Measurements from ENCODE around the gene CHST12. TPM values are rescaled to one million over a fixed set of nuclear protein-coding genes. Genes with fewer than 3 reads are reported as not detected.

Gene CHST12
- total and polyA plus RNA-seq, 7 donors: 6.6 to 12.0 (median 8.2) TPM

- DNase-seq (no peak), ATAC-seq (peak in 2 of 4 donors; percentile 19 to 27)
- H3K27ac ChIP-seq: no peak overlapping the region
- H3K4me1 ChIP-seq: peaks cover 15% of the 10 kb centered on the region
- TF ChIP-seq, protein P1, sequence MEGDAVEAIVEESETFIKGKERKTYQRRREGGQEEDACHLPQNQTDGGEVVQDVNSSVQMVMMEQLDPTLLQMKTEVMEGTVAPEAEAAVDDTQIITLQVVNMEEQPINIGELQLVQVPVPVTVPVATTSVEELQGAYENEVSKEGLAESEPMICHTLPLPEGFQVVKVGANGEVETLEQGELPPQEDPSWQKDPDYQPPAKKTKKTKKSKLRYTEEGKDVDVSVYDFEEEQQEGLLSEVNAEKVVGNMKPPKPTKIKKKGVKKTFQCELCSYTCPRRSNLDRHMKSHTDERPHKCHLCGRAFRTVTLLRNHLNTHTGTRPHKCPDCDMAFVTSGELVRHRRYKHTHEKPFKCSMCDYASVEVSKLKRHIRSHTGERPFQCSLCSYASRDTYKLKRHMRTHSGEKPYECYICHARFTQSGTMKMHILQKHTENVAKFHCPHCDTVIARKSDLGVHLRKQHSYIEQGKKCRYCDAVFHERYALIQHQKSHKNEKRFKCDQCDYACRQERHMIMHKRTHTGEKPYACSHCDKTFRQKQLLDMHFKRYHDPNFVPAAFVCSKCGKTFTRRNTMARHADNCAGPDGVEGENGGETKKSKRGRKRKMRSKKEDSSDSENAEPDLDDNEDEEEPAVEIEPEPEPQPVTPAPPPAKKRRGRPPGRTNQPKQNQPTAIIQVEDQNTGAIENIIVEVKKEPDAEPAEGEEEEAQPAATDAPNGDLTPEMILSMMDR (IDR thresholded peaks at IDR 0.05): no peak
- peak overlapping the region; percentile 8 for H3K4me3 ChIP-seq
- intact Hi-C loops (cut with DNase I): loop anchor here in 1 of 2 donors (5.0 kb wide), 2 partner anchors 69 to 204 kb away; no protein-coding TSS in a partner anchor
- H3K27me3 ChIP-seq (ENCODE audit: insufficient read depth in 3 of 3, low read length in 2 of 3): peaks cover 0 to 54% (median 17%) of the 10 kb centered on the region in 3 donors
- H3K9me3 ChIP-seq: no peaks in the 10 kb centered on the region
- 15 to 45% (median 25%) methylated on average over 17 to 19 of the region's 19 CpGs for WGBS, 3 donors
- no peaks in the 10 kb centered on the region for H3K36me3 ChIP-seq (ENCODE audit: insufficient read depth in 1 of 2, low read depth in 1 of 2)
These were observed 75.4 kb downstream of the CHST12 start for GRCh38 chr7:2478800-2479199.

DNA sequence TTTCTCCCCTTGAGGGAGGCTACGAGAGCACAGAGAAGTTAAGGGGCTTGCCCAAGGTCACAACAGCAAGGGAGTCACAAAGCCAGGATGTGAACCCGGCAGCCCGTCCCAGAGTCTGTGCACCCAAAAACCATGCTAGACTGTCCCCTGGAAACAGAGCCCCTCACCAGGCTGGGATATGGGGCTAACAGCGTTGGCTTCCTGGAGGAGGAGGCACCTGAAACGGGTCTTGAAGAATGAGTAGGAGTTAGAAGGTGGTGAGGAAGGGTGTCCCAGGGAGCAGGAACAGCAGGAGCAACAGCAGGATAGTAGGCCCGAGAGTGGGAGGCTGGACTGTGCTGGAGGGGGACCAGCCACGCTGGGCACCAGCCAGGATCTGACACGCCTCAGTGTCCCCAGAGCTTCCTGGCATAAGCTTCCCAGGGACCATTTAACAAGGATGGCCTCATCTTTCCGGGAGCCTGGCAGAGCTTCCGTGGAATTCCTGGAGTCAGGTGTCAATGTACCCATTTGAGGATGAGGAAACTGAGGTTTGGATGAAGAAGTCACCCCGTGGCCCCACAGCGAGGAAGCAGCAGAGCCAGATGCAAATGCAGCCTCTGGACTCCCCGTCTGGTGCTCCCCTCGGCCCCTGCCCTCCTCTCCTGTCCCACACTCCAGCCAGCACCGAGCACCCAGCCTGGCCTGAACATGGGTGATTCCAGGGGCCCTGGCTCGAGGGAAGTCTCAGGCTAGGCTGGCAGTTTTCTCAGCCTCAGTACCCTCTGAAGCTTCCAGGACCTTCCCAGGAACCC, 76.1 kb downstream of the CHST12 start:
- Histone ChIP-seq H3K4me3 (no peak overlapping the region), H3K36me3 (ENCODE audit: insufficient read depth in 1 of 2, low read depth in 1 of 2) (no peaks in the 10 kb centered on the region), H3K27ac (no peak overlapping the region), H3K4me1 (peaks cover 15% of the 10 kb centered on the region), H3K27me3 (ENCODE audit: insufficient read depth in 3 of 3, low read length in 2 of 3) (peaks cover 0 to 58% (median 17%) of the 10 kb centered on the region in 3 donors), H3K9me3 (no peaks in the 10 kb centered on the region)
- TF ChIP-seq, protein P1 (IDR thresholded peaks at IDR 0.05): no peak
- DNase-seq (no peak), ATAC-seq (no peak)
- 46 to 63% (median 59%) methylated on average over 16 of the region's 16 CpGs for WGBS, 3 donors
- intact Hi-C loops (cut with DNase I): loop anchor here in 1 of 2 donors (5.0 kb wide), 2 partner anchors 68 to 203 kb away; no protein-coding TSS in a partner anchor

DNA sequence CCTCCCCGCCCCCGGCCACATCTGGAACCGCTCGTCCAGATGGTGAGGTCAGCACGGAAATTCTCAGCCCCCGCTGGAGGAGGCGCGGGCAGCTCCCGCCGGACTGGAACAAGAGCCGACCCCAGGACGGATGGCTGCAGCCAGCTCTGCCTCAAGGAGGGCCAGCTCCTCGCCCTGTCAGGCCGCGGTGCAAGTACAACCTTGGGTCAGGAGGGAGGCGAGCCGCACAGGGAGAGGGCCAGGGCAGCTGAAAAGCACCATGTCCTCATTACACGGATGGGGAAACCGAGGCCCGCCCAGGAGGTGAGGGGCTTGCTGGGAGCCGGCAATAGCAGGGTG, 76.6 kb downstream of the CHST12 start:
- intact Hi-C loops (cut with DNase I): no loop called here
- Histone ChIP-seq H3K4me1 (peaks cover 15% of the 10 kb centered on the region), H3K9me3 (no peaks in the 10 kb centered on the region), H3K27me3 (ENCODE audit: insufficient read depth in 3 of 3, low read length in 2 of 3) (peaks cover 0 to 58% (median 15%) of the 10 kb centered on the region in 3 donors), H3K27ac (no peak overlapping the region), H3K36me3 (ENCODE audit: insufficient read depth in 1 of 2, low read depth in 1 of 2) (no peaks in the 10 kb centered on the region), H3K4me3 (no peak overlapping the region)
- TF ChIP-seq, protein P1 (IDR thresholded peaks at IDR 0.05): no peak
- DNase-seq (no peak), ATAC-seq (no peak)
- WGBS, 3 donors: 30 to 42% (median 31%) methylated on average over 21 of the region's 21 CpGs

GRCh38 chr7:2481195-2481594, 77.8 kb downstream of the CHST12 start:
- intact Hi-C loops (cut with DNase I): no loop called here
- no peak for ATAC-seq
- Histone ChIP-seq H3K9me3 (no peaks in the 10 kb centered on the region), H3K4me1 (peaks cover 15% of the 10 kb centered on the region), H3K27ac (no peak overlapping the region), H3K4me3 (no peak overlapping the region), H3K27me3 (ENCODE audit: insufficient read depth in 3 of 3, low read length in 2 of 3) (peaks cover 0 to 58% (median 12%) of the 10 kb centered on the region in 3 donors), H3K36me3 (ENCODE audit: insufficient read depth in 1 of 2, low read depth in 1 of 2) (no peaks in the 10 kb centered on the region)
- no peak for DNase-seq
- TF ChIP-seq, protein P1 (IDR thresholded peaks at IDR 0.05): no peak
- WGBS, 3 donors: 82 to 89% (median 87%) methylated on average over 4 of the region's 4 CpGs

Measured in psoas muscle (tissue), 8 donors.